ENCODE data around the gene FKBP6. TPM values are rescaled to one million over a fixed set of nuclear protein-coding genes. Genes with fewer than 3 reads are reported as not detected.
"Not testable (repeated sequence)": the region's sequence is repeated elsewhere in the genome, so short reads cannot be mapped to it uniquely, and the experiment has no call there.

Gene FKBP6
- total and polyA plus RNA-seq, 2 donors (not counting 1 experiment from before 2014, with no cell fraction given), result not detected

- no peak overlapping the region for H3K9ac ChIP-seq (ENCODE audit: insufficient read depth, low read length)
- H3K4me3 ChIP-seq (replicated peaks in 1 of 4; ENCODE audit: control extremely low read depth in 1 of 4, insufficient read depth in 1 of 4, low read depth in 3 of 4, low read length in 4 of 4), result no peak overlapping the region
- no peaks in the 10 kb centered on the region for H3K79me2 ChIP-seq (ENCODE audit: control insufficient read depth, insufficient read depth, low read length)
- no peaks in the 10 kb centered on the region for H3K36me3 ChIP-seq (ENCODE audit: control insufficient read depth, insufficient read depth, low read length)
- H2AFZ ChIP-seq (ENCODE audit: low read length), result no peak overlapping the region
- no peaks in the 10 kb centered on the region for H3K27me3 ChIP-seq (ENCODE audit: control insufficient read depth, insufficient read depth, low read length)
- TF ChIP-seq EZH2 (IDR thresholded peaks at IDR 0.05; ENCODE audit: low read length, missing control alignments) (no peak), CTCF (conservative IDR thresholded peaks at IDR 0.05 in 1 of 2, IDR thresholded peaks at IDR 0.05 in 1 of 2; ENCODE audit: low read depth in 1 of 2, low read length in 2 of 2) (no peak)
- H4K20me1 ChIP-seq (ENCODE audit: control insufficient read depth, extremely low read depth, insufficient read depth, low read length), result no peaks in the 10 kb centered on the region
- H3K9me3 ChIP-seq (ENCODE audit: control insufficient read depth, insufficient read depth, low read depth, low read length), result no peaks in the 10 kb centered on the region
- no peak overlapping the region for H3K27ac ChIP-seq (ENCODE audit: insufficient read depth, low read length)
- H3K4me1 ChIP-seq (ENCODE audit: control insufficient read depth, extremely low read depth, insufficient read depth, low read length), result no peaks in the 10 kb centered on the region
- no peak overlapping the region for H3K4me2 ChIP-seq (ENCODE audit: extremely low read depth, insufficient read depth, low read length)
- DNase-seq (ENCODE audit: low read depth in 2 of 2), result no peak
Observed at GRCh38 chr7:73316521-73316920, 11.4 kb upstream of the FKBP6 start.

- not testable (repeated sequence) for H3K79me2 ChIP-seq (ENCODE audit: control insufficient read depth, insufficient read depth, low read length); H3K9me3 ChIP-seq (ENCODE audit: control insufficient read depth, insufficient read depth, low read depth, low read length); H3K4me3 ChIP-seq (replicated peaks in 1 of 4; ENCODE audit: control extremely low read depth in 1 of 4, insufficient read depth in 1 of 4, low read depth in 3 of 4, low read length in 4 of 4); H3K27ac ChIP-seq (ENCODE audit: insufficient read depth, low read length); H3K4me2 ChIP-seq (ENCODE audit: extremely low read depth, insufficient read depth, low read length); H3K9ac ChIP-seq (ENCODE audit: insufficient read depth, low read length); H2AFZ ChIP-seq (ENCODE audit: low read length); H3K27me3 ChIP-seq (ENCODE audit: control insufficient read depth, insufficient read depth, low read length); H3K4me1 ChIP-seq (ENCODE audit: control insufficient read depth, extremely low read depth, insufficient read depth, low read length); H4K20me1 ChIP-seq (ENCODE audit: control insufficient read depth, extremely low read depth, insufficient read depth, low read length); DNase-seq (ENCODE audit: low read depth in 2 of 2); H3K36me3 ChIP-seq (ENCODE audit: control insufficient read depth, insufficient read depth, low read length)
Observed at GRCh38 chr7:73318656-73319204, 9.2 kb upstream of the FKBP6 start.

- H3K9ac ChIP-seq (ENCODE audit: insufficient read depth, low read length); H3K36me3 ChIP-seq (ENCODE audit: control insufficient read depth, insufficient read depth, low read length); H3K4me2 ChIP-seq (ENCODE audit: extremely low read depth, insufficient read depth, low read length); H3K4me3 ChIP-seq (replicated peaks in 1 of 4; ENCODE audit: control extremely low read depth in 1 of 4, insufficient read depth in 1 of 4, low read depth in 3 of 4, low read length in 4 of 4); H3K27ac ChIP-seq (ENCODE audit: insufficient read depth, low read length); H3K27me3 ChIP-seq (ENCODE audit: control insufficient read depth, insufficient read depth, low read length); DNase-seq (ENCODE audit: low read depth in 2 of 2); H4K20me1 ChIP-seq (ENCODE audit: control insufficient read depth, extremely low read depth, insufficient read depth, low read length); H3K79me2 ChIP-seq (ENCODE audit: control insufficient read depth, insufficient read depth, low read length); H3K9me3 ChIP-seq (ENCODE audit: control insufficient read depth, insufficient read depth, low read depth, low read length); H3K4me1 ChIP-seq (ENCODE audit: control insufficient read depth, extremely low read depth, insufficient read depth, low read length); H2AFZ ChIP-seq (ENCODE audit: low read length): not testable (repeated sequence)
Observed at GRCh38 chr7:73319541-73319940, 8.4 kb upstream of the FKBP6 start.

GRCh38 chr7:73320009-73320408, 8.0 kb upstream of the FKBP6 start:
- not testable (repeated sequence) for H3K4me2 ChIP-seq (ENCODE audit: extremely low read depth, insufficient read depth, low read length); H3K36me3 ChIP-seq (ENCODE audit: control insufficient read depth, insufficient read depth, low read length); H3K4me3 ChIP-seq (replicated peaks in 1 of 4; ENCODE audit: control extremely low read depth in 1 of 4, insufficient read depth in 1 of 4, low read depth in 3 of 4, low read length in 4 of 4); H3K9ac ChIP-seq (ENCODE audit: insufficient read depth, low read length); H3K27me3 ChIP-seq (ENCODE audit: control insufficient read depth, insufficient read depth, low read length); H3K4me1 ChIP-seq (ENCODE audit: control insufficient read depth, extremely low read depth, insufficient read depth, low read length); H2AFZ ChIP-seq (ENCODE audit: low read length); H4K20me1 ChIP-seq (ENCODE audit: control insufficient read depth, extremely low read depth, insufficient read depth, low read length); DNase-seq (ENCODE audit: low read depth in 2 of 2); H3K27ac ChIP-seq (ENCODE audit: insufficient read depth, low read length); H3K79me2 ChIP-seq (ENCODE audit: control insufficient read depth, insufficient read depth, low read length); H3K9me3 ChIP-seq (ENCODE audit: control insufficient read depth, insufficient read depth, low read depth, low read length)

DNA sequence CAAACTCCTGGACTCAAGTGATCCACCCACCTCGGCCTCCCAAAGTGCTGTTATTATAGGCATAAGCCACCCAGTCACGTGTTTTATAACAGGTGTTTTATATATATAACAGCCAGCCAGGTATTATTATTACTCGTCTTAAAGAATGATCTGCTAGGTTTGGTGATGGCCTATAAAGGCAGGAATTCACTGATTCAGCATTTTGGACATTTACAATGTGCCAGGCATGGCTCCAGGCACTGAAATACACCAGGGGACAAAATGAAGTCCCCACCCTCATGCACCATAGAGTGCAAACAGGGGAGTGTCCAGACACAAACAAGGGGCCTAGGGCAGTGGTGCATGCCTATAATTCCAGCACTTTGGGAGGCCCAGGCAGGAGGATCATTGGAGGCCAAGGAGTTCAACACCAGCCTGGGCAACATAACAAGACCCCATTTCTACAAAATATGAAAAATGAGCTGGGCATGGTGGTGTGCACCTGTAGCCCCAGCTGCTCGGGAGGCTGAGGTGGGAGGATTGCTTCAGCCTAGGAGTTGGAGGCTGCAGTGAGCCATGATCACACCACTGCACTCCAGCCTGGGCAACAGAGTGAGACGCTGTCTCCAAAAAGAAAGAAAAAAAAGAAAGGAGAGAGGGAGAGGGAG, 4.4 kb upstream of the FKBP6 start:
- H3K4me2 ChIP-seq (ENCODE audit: extremely low read depth, insufficient read depth, low read length); H3K79me2 ChIP-seq (ENCODE audit: control insufficient read depth, insufficient read depth, low read length); H3K27me3 ChIP-seq (ENCODE audit: control insufficient read depth, insufficient read depth, low read length); H3K9me3 ChIP-seq (ENCODE audit: control insufficient read depth, insufficient read depth, low read depth, low read length); H3K4me1 ChIP-seq (ENCODE audit: control insufficient read depth, extremely low read depth, insufficient read depth, low read length); H3K9ac ChIP-seq (ENCODE audit: insufficient read depth, low read length); H3K27ac ChIP-seq (ENCODE audit: insufficient read depth, low read length); H2AFZ ChIP-seq (ENCODE audit: low read length); DNase-seq (ENCODE audit: low read depth in 2 of 2); H3K4me3 ChIP-seq (replicated peaks in 1 of 4; ENCODE audit: control extremely low read depth in 1 of 4, insufficient read depth in 1 of 4, low read depth in 3 of 4, low read length in 4 of 4); H4K20me1 ChIP-seq (ENCODE audit: control insufficient read depth, extremely low read depth, insufficient read depth, low read length); H3K36me3 ChIP-seq (ENCODE audit: control insufficient read depth, insufficient read depth, low read length): not testable (repeated sequence)
